HepG2 (cell line): ENCODE results near the gene ESPN. TPM values are rescaled to one million over a fixed set of nuclear protein-coding genes. Genes with fewer than 3 reads are reported as not detected.
"Not testable (repeated sequence)": the region's sequence is repeated elsewhere in the genome, so short reads cannot be mapped to it uniquely, and the experiment has no call there.

Experiments used
- ATAC-seq: fragments of 200-7000 bp; cut with Tn5 transposase; 3 replicates; pipeline ENCODE4 v1.9.1; 2020; ENCODE audit warnings: mild to moderate bottlenecking, moderate library complexity
- BruUV-seq: library from RNA; stranded (reverse); fragments of 400-500 nt; replicated peaks from 2 replicates; lab custom pipeline; 2021; lab: Mats Ljungman, UMichigan
- CTCF ChIA-PET: fragments of 300-600 bp; formaldehyde crosslinking; extraction: SDS; loops from one replicate; lab custom pipeline; 2021; ENCODE audit warnings: low total read pairs, inconsistent platforms, low intra/inter-chr PET ratio; lab: Yijun Ruan, JAX
- POLR2A ChIA-PET: fragments of 350-600 bp; sonication (Branson Sonifier 250); formaldehyde crosslinking; loops from one replicate; lab custom pipeline; 2020; ENCODE audit warnings: antibody characterized with exemption, inconsistent platforms; lab: Yijun Ruan, JAX
- DNase-seq: peaks from one replicate; pipeline ENCODE4 v3.0.0-alpha.2; 2015; ENCODE audit warnings: low spot score
- FAIRE-seq: peaks from 3 replicates; lab custom pipeline; 2011; peaks lifted over from hg19 to GRCh38; lab: Jason Lieb, UNC
- H2AFZ ChIP-seq: one replicate; pipeline ENCODE4 v1.6.1; 2011; ENCODE audit warnings: low read length, inconsistent platforms
- H3K27ac ChIP-seq: fragments of 300-600 bp; 3 replicates; pipeline ENCODE4 v1.8.0; 2011; ENCODE audit warnings: mixed run types, mild to moderate bottlenecking, mixed read lengths, low read length, inconsistent platforms; ENCODE audit not compliant: insufficient read depth; ENCODE audit errors: extremely low read length
- H3K27me3 ChIP-seq, 2 experiments: fragments of 200-600 bp in 1 of 2; 2 replicates in 1 of 2; 3 replicates in 1 of 2; pipeline versions ENCODE4 v1.6.0 to v1.8.0; 2011; ENCODE audit warnings: low read length in 2 of 2, mild to moderate bottlenecking in 2 of 2, moderate library complexity in 2 of 2, inconsistent platforms in 1 of 2; ENCODE audit not compliant: insufficient read depth in 2 of 2, control insufficient read depth in 1 of 2
- H3K36me3 ChIP-seq, 2 experiments: fragments of 200-600 bp in 1 of 2; replicated peaks in 1 of 2; 2 replicates in 1 of 2; 3 replicates in 1 of 2; pipeline versions ENCODE4 v1.5.1 to v1.8.0; 2011; ENCODE audit warnings: low read length in 2 of 2, inconsistent platforms in 1 of 2; ENCODE audit not compliant: insufficient read depth in 2 of 2, control insufficient read depth in 1 of 2
- H3K4me1 ChIP-seq: 2 replicates; pipeline ENCODE4 v1.5.1; 2012; ENCODE audit warnings: low read length, inconsistent platforms; ENCODE audit not compliant: insufficient read depth
- H3K4me2 ChIP-seq: 2 replicates; pipeline ENCODE4 v1.6.0; 2011; ENCODE audit warnings: low read depth, low read length, inconsistent platforms
- H3K4me3 ChIP-seq, 3 experiments: fragments of 200-600 bp in 1 of 3; sonication (generic), shearing (Covaris generic) in 1 of 3; replicated peaks in 1 of 3; 2 replicates each; pipeline ENCODE4 v1.5.1; 2011 to 2016; ENCODE audit warnings: low read length in 3 of 3, inconsistent platforms in 2 of 3, low read depth in 2 of 3, mild to moderate bottlenecking in 2 of 3, control low read depth in 1 of 3, mixed read lengths in 1 of 3; ENCODE audit not compliant: insufficient read depth in 1 of 3
- H3K79me2 ChIP-seq: one replicate; pipeline ENCODE4 v1.6.1; 2011; ENCODE audit warnings: low read length, inconsistent platforms; ENCODE audit not compliant: insufficient read depth
- H3K9ac ChIP-seq: 2 replicates; pipeline ENCODE4 v1.6.0; 2011; ENCODE audit warnings: mild to moderate bottlenecking, low read depth, low read length, inconsistent platforms; ENCODE audit not compliant: insufficient read depth
- H3K9me3 ChIP-seq: 2 replicates; pipeline ENCODE4 v1.5.1; 2012; ENCODE audit warnings: mild to moderate bottlenecking, low read length
- H4K20me1 ChIP-seq: 2 replicates; pipeline ENCODE4 v1.6.0; 2011; ENCODE audit warnings: inconsistent platforms, mild to moderate bottlenecking, low read length, moderate library complexity; ENCODE audit not compliant: insufficient read depth
- FOSL2 ChIP-seq: sonication (generic); formaldehyde crosslinking; IDR thresholded peaks from 2 replicates; pipeline ENCODE4 v1.4.0; 2020; ENCODE audit warnings: missing genetic modification reagents
- NR2F1 ChIP-seq, 2 experiments: fragments of 450-650 bp in 1 of 2; formaldehyde crosslinking in 1 of 2; IDR thresholded peaks; 2 replicates each; pipeline versions ENCODE4 v1.5.0 to v1.6.1; 2016 to 2020; ENCODE audit warnings: mild to moderate bottlenecking in 1 of 2, missing compliant biosample characterization in 1 of 2, missing genetic modification reagents in 1 of 2, moderate library complexity in 1 of 2
- NR2F6 ChIP-seq, 2 experiments: IDR thresholded peaks; 2 replicates each; pipeline ENCODE4 v1.6.1; 2016; ENCODE audit warnings: antibody characterized with exemption in 1 of 2, mild to moderate bottlenecking in 1 of 2
- ZNF281 ChIP-seq: sonication (generic); formaldehyde crosslinking; IDR thresholded peaks from 2 replicates; pipeline ENCODE4 v1.4.0; 2020; ENCODE audit warnings: missing genetic modification reagents, borderline replicate concordance
- ZNF629 ChIP-seq: sonication (generic); formaldehyde crosslinking; conservative IDR thresholded peaks from 2 replicates; pipeline ENCODE4 v1.5.0; 2020; ENCODE audit warnings: missing genetic modification reagents
- ZNF768 ChIP-seq: sonication (generic); formaldehyde crosslinking; IDR thresholded peaks from 2 replicates; pipeline ENCODE4 v1.4.0; 2020; ENCODE audit warnings: missing genetic modification reagents
- WGBS: methylation state at CpG from one replicate; pipeline ENCODE4 v1.1.6; 2017; ENCODE audit warnings: low lambda C conversion rate; 5-methylcytosine and 5-hydroxymethylcytosine counted together
- in situ Hi-C: cut with HindIII; loops from 2 replicates; pipeline ENCODE4 v1.10.0; 2017; ENCODE audit warnings: low pct_unique_long_range_greater_than_20kb; ENCODE audit not compliant: extremely low pct_ligation_motif_present
- intact Hi-C: fragments of 100-400 bp; cut with micrococcal nuclease; formaldehyde crosslinking; loops from one replicate; pipeline ENCODE4 v1.10.0; 2022; ENCODE audit not compliant: unreplicated experiment
- polyA plus RNA-seq, 8 experiments: library from polyadenylated mRNA; depleted of rRNA in 3 of 8; stranded (reverse) in 7 of 8; unstranded in 1 of 8; fragments of >200 nt; fragmentation: Illumina TruSeq in 4 of 8; extraction: Trizol in 4 of 8; gene quantifications; 2 replicates each; pipeline versions ENCODE4 v1.2.1 to v1.2.3, GENCODE V29; 2011 to 2016; ENCODE audit warnings: low read depth in 4 of 8, missing spikeins in 1 of 8, mixed read lengths in 1 of 8; ENCODE audit not compliant: insufficient read depth in 1 of 8
- total RNA-seq, 5 experiments: library from RNA; depleted of rRNA; stranded (reverse); fragments of >200 nt; fragmentation: Illumina TruSeq; extraction: Trizol; gene quantifications; 2 replicates each; pipeline ENCODE4 v1.2.3, GENCODE V29; 2016; ENCODE audit warnings: low read depth in 1 of 5
- TF ChIP-seq, protein P1 (sequence below): sonication (generic); formaldehyde crosslinking; IDR thresholded peaks from 2 replicates; pipeline ENCODE4 v1.5.0; 2020; ENCODE audit warnings: mild to moderate bottlenecking, missing genetic modification reagents

The ESPN gene
- total and polyA plus RNA-seq, 2 of the 13 experiments (the other 11 are each of a cell fraction or from before 2014, with no cell fraction given): 48.6 to 54.2 TPM

GRCh38 chr1:6429660-6430411 is 5.3 kb downstream of the ESPN start:
- H3K9me3 ChIP-seq, H2AFZ ChIP-seq, H3K36me3 ChIP-seq, H3K79me2 ChIP-seq, H3K4me2 ChIP-seq, H3K9ac ChIP-seq, DNase-seq, FAIRE-seq, BruUV-seq, H3K27ac ChIP-seq, POLR2A ChIA-PET, in situ Hi-C loops, H4K20me1 ChIP-seq, intact Hi-C loops, CTCF ChIA-PET, H3K4me3 ChIP-seq, ATAC-seq: not testable (repeated sequence)
- peaks cover 33 to 73% of the 10 kb centered on the region in 2 experiments for H3K27me3 ChIP-seq
- WGBS: 17% methylated on average over 11 of the region's 19 CpGs
- TF ChIP-seq FOSL2 (CRISPR knock-in tag): peak; percentile 20; the same call in 1 of the 2 replicates
- peaks cover 33% of the 10 kb centered on the region for H3K4me1 ChIP-seq

- H3K27ac ChIP-seq, H4K20me1 ChIP-seq, intact Hi-C loops, CTCF ChIA-PET, H3K4me3 ChIP-seq, POLR2A ChIA-PET, H3K9ac ChIP-seq, in situ Hi-C loops, BruUV-seq, H3K36me3 ChIP-seq, H3K79me2 ChIP-seq, H2AFZ ChIP-seq, DNase-seq, H3K9me3 ChIP-seq: not testable (repeated sequence)
- TF ChIP-seq NR2F1 (CRISPR knock-in tag; IDR thresholded peaks at IDR 0.05): peak in 1 of 2 experiments; percentile 53; a peak in 1 of 4 replicates
- TF ChIP-seq, protein P1, sequence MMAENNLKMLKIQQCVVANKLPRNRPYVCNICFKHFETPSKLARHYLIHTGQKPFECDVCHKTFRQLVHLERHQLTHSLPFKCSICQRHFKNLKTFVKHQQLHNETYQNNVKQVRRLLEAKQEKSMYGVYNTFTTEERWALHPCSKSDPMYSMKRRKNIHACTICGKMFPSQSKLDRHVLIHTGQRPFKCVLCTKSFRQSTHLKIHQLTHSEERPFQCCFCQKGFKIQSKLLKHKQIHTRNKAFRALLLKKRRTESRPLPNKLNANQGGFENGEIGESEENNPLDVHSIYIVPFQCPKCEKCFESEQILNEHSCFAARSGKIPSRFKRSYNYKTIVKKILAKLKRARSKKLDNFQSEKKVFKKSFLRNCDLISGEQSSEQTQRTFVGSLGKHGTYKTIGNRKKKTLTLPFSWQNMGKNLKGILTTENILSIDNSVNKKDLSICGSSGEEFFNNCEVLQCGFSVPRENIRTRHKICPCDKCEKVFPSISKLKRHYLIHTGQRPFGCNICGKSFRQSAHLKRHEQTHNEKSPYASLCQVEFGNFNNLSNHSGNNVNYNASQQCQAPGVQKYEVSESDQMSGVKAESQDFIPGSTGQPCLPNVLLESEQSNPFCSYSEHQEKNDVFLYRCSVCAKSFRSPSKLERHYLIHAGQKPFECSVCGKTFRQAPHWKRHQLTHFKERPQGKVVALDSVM (CRISPR knock-in tag): 0 out of 2 replicates have a peak, but pooled peaks have one; percentile 13
- peak; percentile 65 for TF ChIP-seq NR2F6 (IDR thresholded peaks at IDR 0.05)
- TF ChIP-seq NR2F6 (CRISPR knock-in tag; IDR thresholded peaks at IDR 0.05): peak; percentile 86
- TF ChIP-seq ZNF768 (CRISPR knock-in tag): peak; percentile 58
- peak; percentile 47; the same call in 1 of the 2 replicates for TF ChIP-seq ZNF281 (CRISPR knock-in tag)
- TF ChIP-seq ZNF629 (CRISPR knock-in tag): peak; percentile 66
- H3K4me1 ChIP-seq: peaks cover 21% of the 10 kb centered on the region
- peak overlapping the region; percentile 27 for H3K4me2 ChIP-seq
- peak; percentile 16; the same call in 2 of the 3 replicates for ATAC-seq
- H3K27me3 ChIP-seq: peaks cover 18 to 64% of the 10 kb centered on the region in 2 experiments
- 4% methylated on average over 6 of the region's 13 CpGs for WGBS
- peak; percentile 32 for FAIRE-seq
These were observed 7.3 kb downstream of the ESPN start for GRCh38 chr1:6431645-6432579.
